Measurements from ENCODE around the gene FAM47A.

Gene FAM47A

GRCh38 chrX:34132028-34132427 is at the start of gene FAM47A:
TSS of gene FAM47A (minus strand) at chrX:34132314. CDS start at chrX:34132278, 36 bp downstream.
- DNase-seq (ENCODE audit: low read depth): no peak

DNA sequence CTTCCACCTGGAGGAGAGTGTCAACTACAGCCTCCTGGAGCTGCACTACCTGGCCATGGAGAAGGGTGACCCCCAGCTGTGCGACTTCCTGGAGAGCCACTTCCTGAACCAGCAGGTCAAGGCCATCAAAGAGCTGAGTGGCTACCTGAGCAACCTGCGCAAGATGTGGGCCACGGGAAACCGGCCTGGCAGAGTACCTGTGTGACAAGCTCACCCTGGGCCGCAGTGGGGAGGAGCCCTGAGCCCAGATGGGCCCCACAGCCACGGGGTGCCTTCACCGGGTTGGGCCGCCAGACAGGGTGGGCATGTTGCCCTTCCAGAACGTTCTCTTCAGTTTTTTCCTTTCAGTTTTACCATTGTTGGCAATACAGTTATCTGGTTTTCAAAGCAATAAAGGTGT is 15.2 kb upstream of the FAM47A start:
- DNase-seq (ENCODE audit: low read depth): no peak

GRCh38 chrX:34146906-34147305 is 14.8 kb upstream of the FAM47A start:
- DNase-seq (ENCODE audit: low read depth): no peak

- DNase-seq (ENCODE audit: low read depth): no peak
These were observed 12.1 kb upstream of the FAM47A start for GRCh38 chrX:34144246-34144645.

DNA sequence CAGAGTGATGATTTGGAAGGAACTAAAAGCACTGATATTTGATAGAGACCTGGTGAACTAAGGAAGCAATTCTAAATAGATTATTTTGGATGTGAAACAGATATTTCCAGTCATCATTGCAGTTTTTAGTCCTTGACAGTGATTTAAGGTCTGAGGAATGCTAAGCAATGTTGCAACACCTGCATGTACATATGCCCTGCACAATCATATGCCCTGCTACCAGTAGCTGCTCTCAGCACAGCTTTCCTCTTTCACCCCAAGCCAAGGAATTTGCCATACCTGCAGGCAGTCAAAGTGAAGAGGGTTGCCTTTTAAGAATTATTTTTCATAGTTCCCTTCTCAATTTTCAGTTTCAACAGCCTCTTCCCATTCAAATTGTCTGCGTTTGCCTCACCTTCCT is 8.7 kb upstream of the FAM47A start:
- no peak for DNase-seq (ENCODE audit: low read depth)

DNA sequence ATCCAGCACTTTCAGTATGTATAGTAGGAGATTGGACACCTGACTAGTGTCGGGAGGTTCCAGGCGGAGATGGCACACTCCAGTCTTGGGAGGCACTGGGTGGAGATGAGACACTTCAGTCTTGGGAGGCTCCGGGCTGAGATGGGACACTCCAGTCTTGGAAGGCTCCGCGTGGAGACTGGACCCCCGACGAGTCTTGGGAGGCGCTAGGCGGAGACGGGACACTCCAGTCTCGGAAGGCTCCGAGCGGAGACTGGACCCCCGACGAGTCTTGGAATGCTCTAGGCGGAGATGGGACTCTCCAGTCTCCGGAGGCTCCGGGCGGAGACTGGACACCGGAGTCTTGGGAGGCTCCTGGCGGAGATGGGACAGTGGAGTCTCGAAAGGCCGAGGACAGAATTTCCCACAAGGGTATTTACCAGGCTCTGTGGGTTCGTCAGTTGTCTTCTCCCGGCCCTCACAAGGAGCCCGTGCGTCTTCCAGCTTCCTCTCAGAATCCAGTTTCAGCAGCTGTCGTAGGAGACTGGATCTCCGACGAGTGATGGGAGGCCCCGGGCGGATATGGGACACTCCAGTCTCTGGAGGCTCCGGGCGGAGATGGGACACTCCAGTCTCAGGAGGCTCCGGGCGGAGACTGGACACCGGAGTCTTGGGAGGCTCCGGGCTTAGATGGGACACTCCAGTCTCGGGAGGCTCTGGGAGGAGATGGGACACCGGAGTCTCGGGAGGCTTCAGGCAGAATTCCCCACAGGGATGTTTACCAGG is 952 bp downstream of the FAM47A start:
- DNase-seq (ENCODE audit: low read depth): no peak

- no peak for DNase-seq (ENCODE audit: low read depth)
These were observed 1.6 kb downstream of the FAM47A start for GRCh38 chrX:34130501-34130900.

DNA sequence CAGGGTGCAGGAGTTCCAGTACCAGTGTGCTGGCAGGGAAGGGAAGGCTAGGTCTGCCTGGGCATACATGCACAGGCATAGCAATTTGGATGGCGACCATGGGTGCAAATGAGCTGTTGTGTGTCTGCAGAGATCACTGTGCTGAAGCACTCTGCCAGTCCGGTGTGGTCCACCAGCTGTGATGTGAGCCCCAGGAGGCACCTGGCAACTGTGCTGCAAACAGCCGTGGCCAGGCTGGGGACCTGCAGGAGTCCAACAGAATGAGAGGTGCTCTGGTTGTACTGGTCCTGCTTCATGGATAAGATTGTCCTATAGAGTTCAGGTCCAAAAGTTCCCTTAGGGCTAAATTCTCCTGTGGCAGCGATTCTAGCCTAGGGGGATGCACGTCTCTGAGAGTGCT is 6.1 kb downstream of the FAM47A start:
- DNase-seq (ENCODE audit: low read depth): no peak

DNA sequence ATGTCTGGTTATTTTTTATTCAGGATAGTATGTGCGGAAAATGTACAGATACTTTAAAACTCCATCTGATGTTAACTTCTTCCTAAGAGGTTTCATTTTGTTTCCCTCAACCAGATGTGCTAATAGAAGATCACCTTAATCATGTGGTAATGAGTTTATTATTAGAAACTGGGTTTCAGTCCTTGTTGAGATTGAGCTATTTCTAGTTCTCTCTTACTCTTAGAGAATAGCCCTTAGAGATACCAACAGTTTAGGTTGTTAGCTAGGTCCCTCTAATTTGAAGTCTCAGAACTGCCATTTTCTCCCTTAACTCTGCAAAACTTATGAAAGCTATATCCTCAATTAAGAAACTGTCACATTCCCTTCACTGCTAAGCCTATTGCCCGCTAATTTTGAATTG is 13.0 kb downstream of the FAM47A start:
- no peak for DNase-seq (ENCODE audit: low read depth)

DNA sequence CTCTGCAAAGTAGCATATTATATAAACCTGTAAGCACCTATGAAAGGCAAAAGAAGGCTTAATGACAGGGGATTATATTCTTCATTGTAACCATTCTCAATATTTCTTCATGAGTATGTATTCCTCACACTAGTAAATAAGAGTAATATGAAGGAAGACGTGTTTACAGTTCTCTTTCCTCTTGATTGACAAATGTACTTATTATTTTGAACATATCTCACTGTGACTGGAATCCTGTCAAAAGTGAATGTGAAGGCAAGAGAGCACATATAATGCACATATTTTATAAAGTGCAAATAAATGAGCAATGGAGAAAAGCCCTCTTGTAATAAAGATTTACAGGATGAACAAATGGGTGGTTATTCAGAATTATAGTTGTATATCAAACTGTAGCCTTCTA is 19.7 kb downstream of the FAM47A start:
- DNase-seq (ENCODE audit: low read depth): no peak
